Endometrial microvascular endothelial cells (primary cell): ENCODE data around the gene ARHGAP5. TPM values are rescaled to one million over a fixed set of nuclear protein-coding genes. Genes with fewer than 3 reads are reported as not detected.

Experiments
- in situ Hi-C: cut with HindIII; loops from 2 replicates; pipeline ENCODE4 v1.10.0; 2017; ENCODE audit warnings: low sequenced_read_pairs, low pct_unique_long_range_greater_than_20kb; ENCODE audit errors: inconsistent ontology term
- total RNA-seq: library from RNA; depleted of rRNA; stranded (reverse); fragments of >200 nt; gene quantifications from one replicate; pipeline ENCODE4 v1.2.3, GENCODE V29; 2015; ENCODE audit errors: inconsistent ontology term

ARHGAP5 gene, protein sequence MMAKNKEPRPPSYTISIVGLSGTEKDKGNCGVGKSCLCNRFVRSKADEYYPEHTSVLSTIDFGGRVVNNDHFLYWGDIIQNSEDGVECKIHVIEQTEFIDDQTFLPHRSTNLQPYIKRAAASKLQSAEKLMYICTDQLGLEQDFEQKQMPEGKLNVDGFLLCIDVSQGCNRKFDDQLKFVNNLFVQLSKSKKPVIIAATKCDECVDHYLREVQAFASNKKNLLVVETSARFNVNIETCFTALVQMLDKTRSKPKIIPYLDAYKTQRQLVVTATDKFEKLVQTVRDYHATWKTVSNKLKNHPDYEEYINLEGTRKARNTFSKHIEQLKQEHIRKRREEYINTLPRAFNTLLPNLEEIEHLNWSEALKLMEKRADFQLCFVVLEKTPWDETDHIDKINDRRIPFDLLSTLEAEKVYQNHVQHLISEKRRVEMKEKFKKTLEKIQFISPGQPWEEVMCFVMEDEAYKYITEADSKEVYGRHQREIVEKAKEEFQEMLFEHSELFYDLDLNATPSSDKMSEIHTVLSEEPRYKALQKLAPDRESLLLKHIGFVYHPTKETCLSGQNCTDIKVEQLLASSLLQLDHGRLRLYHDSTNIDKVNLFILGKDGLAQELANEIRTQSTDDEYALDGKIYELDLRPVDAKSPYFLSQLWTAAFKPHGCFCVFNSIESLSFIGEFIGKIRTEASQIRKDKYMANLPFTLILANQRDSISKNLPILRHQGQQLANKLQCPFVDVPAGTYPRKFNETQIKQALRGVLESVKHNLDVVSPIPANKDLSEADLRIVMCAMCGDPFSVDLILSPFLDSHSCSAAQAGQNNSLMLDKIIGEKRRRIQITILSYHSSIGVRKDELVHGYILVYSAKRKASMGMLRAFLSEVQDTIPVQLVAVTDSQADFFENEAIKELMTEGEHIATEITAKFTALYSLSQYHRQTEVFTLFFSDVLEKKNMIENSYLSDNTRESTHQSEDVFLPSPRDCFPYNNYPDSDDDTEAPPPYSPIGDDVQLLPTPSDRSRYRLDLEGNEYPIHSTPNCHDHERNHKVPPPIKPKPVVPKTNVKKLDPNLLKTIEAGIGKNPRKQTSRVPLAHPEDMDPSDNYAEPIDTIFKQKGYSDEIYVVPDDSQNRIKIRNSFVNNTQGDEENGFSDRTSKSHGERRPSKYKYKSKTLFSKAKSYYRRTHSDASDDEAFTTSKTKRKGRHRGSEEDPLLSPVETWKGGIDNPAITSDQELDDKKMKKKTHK (N-terminal part only)
- 24.0 TPM for total RNA-seq

DNA sequence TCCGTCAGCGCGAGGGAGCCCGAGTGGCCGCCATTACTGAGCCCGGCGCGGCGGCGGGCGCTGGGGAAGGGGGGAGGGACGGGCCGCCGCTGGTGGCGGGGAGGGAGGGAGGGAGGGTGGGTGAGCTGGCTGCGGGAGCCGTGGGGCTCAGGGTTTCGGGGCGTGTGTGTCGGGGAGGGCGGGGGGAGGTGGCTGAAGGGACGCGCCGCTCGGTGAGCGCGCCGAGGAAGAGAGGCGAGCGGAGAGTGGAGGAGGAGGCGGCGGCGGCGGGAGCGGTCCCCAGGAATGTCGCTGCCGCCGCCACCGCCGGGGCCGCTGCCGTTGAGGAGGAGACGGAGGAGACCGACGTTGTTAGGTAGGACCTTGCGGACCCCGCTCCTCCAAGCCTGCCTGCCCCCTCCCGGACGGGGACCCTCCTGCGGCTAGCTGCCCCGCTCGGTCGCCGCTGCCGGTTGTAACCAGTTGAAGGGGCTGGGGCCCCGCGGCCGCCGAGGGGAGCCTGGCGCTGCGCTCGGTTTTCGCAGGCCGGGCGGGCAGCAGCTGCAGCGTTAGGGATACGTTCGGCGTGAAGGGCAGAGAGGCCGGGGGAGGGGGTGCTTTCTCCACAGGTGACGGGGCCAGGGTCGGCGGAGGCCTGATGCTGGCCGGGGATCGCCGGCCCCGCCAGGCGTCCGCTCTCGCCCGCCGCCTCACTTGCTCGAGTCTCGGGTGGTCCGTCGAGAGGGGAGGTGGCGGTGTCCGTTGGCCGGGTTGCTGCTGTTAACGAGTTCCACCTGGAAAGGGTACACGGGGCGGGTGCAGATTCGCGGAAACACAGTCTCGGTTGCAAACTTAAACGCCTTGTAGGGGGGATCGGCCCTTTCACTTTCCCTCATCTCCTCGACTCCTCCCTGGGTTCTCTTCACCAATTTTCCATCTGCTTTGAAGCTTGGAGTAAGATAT is at the start of gene ARHGAP5:
Gene ARHGAP5, plus strand, starts transcription at position 224 of the 942 bp plus-strand sequence. CDS start 13,366 bp downstream, outside the sequence.
- in situ Hi-C loops = no loop called here

DNA sequence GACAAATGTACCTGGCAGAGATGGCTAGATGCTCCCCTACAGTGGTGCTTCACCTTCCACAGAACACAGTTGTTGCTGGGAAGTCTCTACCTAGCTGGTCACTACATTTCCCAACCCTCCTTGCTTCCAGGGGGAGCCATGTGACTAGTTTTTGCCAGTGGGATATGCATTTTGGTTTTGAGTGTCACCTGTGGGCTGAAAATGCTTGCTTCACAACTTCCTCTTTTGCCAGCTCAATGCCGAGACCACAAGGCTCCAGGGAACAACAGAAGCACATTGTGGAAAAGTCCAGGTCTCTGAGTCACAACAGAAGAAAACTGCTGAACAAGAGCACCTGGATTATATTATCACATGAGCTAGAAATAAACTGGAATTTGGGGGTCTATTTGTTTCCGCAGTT is 48.5 kb upstream of the ARHGAP5 start:
- in situ Hi-C loops = no loop called here

DNA sequence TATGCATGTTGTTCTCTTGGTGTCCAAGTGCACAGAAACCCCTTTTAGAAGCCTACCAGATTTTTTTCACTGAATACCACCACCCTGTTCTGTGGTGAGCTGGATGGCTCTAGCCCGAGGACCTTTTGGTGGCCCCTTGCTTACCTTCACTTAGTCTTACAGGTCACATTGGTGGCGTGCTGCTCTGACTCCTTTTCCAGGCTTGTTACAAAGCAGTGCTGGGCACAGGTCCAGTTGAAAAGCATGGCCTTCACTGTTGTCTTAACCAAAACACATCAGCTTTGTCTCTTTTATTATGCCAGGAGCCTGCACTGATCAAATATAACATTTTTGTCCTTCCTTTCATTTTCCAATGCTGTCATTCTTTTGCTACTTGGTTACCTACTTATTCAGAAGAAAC is 43.6 kb upstream of the ARHGAP5 start:
- in situ Hi-C loops = no loop called here

DNA sequence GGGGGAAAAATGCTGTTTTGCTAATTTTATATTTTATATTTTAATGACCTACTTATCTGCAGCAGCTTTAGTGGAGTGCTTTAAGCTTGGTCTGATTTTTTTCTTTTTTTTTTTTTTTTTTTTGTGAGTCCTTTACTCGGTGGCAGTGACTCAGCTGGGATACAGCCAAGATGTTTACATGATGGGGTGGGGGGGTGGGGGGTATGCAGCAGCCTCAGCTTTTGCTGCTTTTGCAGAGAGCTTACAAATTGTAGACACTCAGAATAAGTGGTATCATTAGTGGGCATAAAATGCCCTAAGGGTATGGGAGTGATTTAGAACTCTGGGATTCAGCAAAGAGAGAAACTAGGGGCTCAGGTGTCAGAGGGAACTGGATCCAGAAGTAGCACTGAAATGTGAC is 38.2 kb upstream of the ARHGAP5 start:
- in situ Hi-C loops = no loop called here

DNA sequence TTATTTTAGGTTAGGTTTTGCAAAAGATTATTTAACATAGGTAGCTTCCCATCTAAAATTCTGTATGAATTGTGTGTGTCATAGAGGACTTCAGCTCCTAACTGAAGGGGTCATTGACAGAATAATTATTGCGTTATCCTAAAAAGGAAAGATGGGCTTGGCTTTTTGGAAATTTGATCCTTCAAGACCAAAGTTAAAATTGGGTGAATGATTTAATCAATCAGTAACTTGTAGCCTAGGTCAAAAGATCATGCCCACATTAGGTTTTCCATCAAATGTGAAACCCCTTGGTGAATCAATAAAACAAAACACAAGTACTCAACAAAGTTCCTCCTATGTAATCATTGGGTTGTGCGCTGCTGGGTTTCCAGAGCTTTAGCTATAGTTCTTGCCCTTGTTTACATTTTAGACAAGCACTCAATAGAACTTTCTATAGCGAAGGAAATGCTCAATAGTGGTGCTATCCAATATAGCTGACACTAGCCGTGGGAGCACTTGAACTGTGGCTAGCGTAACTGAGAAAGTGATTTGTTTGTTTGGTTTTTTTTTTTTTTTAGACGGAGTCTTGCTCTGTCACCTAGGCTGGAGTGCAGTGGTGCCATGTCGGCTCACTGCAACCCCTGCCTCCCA is 37.6 kb upstream of the ARHGAP5 start:
- in situ Hi-C loops = no loop called here

DNA sequence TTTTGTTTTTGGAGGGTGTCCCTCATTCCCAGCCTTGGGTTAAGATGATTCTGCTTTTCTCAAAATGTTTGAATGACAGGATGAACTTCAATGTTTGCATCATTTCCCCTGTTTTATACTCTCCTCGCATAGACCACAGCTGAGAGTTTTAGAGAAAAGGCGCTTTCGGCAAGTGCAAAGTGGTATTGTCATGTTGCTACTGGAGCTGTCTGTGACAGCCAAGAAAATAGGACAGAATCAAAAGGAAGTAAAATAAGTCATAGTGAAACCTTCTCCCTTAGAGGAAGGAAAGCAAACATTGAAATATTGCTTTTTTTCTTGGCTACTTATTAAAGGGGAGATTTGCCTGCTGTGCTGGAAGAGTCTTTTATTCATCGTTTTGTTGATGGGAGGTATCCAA is 33.5 kb upstream of the ARHGAP5 start:
- in situ Hi-C loops = no loop called here

DNA sequence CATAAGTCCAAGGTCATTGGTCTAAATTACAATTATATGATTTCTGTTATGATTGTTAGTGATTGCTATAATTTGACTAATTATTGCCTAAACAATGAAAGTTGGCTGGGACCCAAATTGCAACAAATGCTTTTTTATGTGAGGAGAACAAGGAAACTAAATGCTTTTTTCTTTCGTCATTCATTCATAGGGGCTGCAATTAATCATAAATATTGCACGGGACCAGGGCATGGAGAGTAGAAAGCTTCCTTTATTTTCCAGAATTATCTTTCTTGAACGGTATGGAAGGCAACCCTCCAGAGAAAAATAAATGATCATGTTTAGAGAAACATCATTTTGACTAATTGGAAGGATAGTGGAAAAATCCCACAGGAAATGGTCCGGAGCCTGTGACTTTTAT is 32.6 kb upstream of the ARHGAP5 start:
- in situ Hi-C loops = no loop called here

DNA sequence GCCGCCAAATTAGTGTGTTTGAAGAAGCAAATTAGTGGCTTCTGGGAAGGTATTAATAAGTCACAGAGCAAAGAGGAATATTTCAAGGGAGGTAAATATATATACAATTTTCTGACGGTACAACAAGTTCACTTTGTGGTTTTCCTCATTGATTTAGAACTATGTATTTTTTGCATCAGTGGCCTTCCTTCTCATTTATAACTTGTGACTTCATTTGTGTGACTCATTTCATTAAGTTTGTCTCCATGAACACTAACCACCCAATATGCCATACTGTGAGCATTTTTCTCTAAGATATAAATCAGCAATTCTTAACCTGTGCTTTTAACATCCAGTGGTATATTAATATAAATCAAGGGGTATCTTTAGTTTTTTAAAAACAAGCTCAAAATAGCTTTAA is 29.3 kb upstream of the ARHGAP5 start:
- in situ Hi-C loops = no loop called here

DNA sequence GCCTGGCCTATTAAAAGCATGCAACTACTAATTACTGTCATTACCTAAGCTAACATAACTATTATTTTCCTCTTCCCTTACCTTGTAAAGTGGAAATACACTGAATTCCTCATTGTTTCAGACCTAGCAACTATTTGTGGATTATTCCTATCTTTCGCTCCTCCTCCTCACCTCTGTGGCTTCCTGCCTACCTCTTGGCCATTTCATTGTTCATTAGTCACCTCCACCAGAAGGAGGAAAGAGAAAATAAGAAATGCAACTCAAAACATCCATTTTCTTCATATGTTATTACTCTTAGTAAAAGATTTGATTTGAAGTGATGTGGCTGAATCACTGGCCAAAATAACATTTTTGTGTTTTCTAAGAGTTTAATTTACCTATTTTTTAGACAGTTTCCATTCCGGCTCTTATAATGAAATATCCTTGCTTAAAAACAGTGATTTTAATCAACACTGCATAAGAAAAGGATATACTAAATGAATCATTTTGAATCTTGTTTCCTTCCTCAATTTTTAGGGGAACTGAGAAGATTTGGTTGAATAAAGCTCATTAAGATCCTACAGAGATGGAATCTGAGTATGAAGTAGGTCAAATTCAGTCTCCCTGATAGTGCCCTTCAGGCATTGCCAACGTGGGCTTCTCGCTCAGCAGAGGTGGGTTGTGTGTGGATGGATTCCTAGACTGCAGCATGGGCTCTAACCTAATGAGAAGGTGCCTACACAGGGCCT is 27.6 kb upstream of the ARHGAP5 start:
- in situ Hi-C loops = no loop called here

DNA sequence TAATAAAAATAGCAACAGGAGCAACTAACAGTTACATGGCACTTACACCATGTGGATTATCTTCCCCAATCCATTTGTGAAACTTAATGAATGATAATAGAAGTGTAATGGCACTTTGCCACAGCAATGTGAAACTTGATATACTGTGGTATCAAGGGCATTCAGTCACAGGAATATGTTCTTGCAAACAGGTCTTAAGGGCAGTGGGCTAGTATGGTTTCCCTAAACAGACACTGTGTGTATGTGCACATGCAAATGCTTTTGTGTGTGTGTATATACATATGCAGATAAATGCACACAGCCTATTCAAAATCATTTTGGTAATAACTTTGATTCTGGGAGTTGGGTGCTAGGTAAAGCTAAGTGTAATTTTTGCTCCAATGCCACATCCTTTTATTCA is 26.2 kb upstream of the ARHGAP5 start:
- in situ Hi-C loops = no loop called here

DNA sequence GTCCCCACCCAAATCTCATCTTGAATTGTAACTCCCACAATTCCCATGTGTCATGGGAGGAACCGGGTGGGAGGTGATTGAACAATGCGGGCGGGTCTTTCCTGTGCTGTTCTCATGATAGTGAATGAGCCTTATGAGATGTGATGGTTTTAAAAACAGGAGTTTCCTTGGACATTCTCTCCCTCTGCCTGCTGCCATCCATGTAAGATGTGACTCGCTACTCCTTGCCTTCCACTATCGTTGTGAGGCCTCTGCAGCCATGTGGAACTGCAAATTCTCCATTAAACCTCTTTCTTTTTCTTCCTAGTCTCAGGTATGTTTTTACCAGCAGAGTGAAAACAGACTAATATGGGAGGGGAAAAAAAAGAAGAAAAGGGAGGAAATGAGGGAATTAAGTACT is 22.6 kb upstream of the ARHGAP5 start:
- in situ Hi-C loops = no loop called here

DNA sequence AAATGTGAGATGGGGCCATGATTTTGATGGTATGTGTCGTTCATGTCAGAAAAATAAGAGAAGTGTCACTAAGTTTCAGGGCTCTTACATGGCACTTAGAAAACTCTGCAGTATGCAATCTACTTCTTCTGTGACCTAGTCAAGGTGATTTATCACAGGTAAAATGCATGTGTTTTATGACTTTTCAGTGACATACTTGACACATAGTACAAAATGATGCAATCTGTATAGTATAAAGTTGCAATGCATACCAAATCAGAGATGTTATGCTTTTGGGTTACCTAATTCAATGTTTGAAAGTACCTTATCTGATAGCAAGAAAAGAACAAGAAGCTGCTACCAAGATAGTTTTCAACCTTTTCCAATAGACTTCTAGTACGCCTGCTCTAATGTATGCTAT is 21.9 kb upstream of the ARHGAP5 start:
- in situ Hi-C loops = no loop called here

DNA sequence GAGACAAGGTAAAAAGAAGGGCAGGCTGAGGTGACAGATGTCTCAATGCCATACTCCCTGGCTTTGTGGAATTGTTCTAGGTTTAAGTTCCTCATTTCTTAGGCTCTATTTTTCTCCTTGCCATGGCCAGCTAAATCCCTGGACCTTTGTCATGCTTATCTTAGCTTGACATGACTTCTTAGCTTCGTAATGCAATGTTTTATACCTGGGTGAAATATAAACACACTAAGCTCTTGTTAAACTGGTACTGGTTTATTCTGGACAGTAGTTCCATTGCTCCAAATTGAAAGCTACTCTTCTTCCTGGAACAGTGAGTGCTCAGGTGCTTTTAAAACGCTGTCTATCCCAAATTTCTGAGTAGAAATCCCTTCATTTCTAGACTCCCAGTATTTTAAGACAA is 17.4 kb upstream of the ARHGAP5 start:
- in situ Hi-C loops = no loop called here

DNA sequence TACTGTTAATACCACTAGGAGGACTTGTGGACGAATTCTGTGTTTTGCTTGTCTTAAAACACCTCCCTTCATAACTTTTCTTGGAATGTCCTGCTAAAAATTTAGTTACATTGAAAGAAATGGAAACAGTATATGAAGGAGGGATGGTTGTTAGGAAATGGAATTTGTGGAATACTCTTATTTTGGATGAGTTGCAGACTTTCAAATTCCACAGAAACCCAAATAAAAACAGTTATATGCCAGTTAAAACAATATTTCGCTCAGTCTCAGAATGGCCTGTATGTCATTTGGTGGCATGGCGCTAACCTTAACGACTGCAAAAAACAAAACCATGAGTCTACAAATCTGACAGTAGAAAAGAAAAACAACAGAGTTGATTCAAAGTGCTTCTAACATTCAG is 12.2 kb upstream of the ARHGAP5 start:
- in situ Hi-C loops = no loop called here

DNA sequence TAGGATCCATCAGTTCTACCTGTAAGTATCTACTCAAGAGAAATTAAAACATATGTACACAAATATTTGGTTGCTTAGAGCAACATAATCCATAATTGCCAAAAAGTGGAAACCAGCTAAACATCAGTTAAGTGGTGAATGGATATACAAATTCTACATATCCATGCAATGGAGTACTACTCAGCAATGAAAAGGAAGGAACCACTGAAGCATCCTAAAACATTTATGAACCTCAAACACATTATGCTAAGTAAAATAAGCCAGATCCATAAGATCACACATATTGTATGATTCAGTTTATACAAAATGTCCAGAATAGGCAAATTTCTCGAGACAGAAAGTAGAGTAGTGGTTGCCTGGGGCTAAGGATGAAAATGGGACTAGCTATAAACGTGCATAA is 8.4 kb upstream of the ARHGAP5 start:
- in situ Hi-C loops = no loop called here

DNA sequence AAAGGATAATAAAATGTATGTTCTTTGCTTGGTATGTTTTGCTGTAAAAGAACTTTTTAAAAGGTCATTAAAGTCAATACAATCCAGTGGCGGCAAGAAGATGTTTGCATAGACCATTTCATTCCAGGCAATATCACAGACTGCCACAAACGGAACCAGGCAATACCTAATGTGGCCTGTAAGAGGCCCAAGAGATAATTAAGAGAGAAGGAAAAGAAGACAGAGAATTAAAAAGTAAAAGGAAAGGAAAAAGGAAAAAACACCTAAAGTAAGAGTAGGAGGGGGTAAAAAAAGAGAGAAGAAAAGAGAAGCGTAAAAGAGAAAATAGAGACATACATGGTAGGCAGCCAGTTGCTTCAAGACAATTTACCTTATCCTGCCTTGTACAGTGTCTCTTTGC is 6.8 kb upstream of the ARHGAP5 start:
- in situ Hi-C loops = no loop called here

DNA sequence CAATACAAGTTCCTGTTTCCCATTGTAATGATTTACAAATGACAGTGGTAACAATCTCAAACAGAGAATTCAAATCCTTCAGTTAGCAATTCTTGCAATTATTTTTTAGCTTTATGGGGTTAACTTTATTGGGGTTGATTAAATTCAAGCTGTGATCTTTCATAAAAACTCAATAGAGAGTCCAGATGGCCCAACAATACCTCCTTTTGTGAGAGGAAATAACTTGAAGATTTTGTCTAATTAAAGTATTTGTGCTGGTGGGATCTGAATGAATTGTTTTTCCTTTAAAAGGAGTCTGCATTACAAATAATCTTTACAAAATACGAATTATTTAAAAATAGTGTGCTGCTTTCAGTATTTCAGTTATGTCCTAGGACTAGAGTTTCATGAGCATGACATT is 4.4 kb upstream of the ARHGAP5 start:
- in situ Hi-C loops = no loop called here
